HEK293 (cell line): ENCODE data around the gene CACNB4.
A peak's percentile ranks its signal among the peaks of the same experiment; 100 is the strongest.
"Not testable (repeated sequence)": the region's sequence is repeated elsewhere in the genome, so short reads cannot be mapped to it uniquely, and the experiment has no call there.

Experiments used
- CTCF ChIA-PET: fragments of 350-600 bp; formaldehyde crosslinking; extraction: SDS; loops from one replicate; lab custom pipeline; 2021; ENCODE audit warnings: antibody characterized with exemption; lab: Yijun Ruan, JAX
- POLR2A ChIA-PET: fragments of 300-600 bp; formaldehyde crosslinking; extraction: SDS; loops from one replicate; lab custom pipeline; 2020; ENCODE audit warnings: antibody characterized with exemption, inconsistent platforms; lab: Yijun Ruan, JAX
- H3K27ac ChIP-seq: fragments of 200-500 bp; sonication (Bioruptor generic); 2 replicates; pipeline ENCODE4 v1.5.1; 2014; ENCODE audit warnings: low read depth, low read length, control low read depth, inconsistent platforms; ENCODE audit errors: extremely low read depth
- H3K36me3 ChIP-seq, 2 experiments: fragments of 200-500 bp in 1 of 2; sonication (Bioruptor generic) in 1 of 2; 1 replicate in 1 of 2; 2 replicates in 1 of 2; pipeline ENCODE4 v1.5.1; 2014 to 2017; ENCODE audit warnings: inconsistent platforms in 2 of 2, low read length in 2 of 2; ENCODE audit not compliant: control insufficient read depth in 2 of 2, insufficient read depth in 1 of 2
- H3K4me1 ChIP-seq: fragments of 200-500 bp; sonication (Bioruptor generic); 2 replicates; pipeline ENCODE4 v1.5.1; 2014; ENCODE audit warnings: mild to moderate bottlenecking, low read length, inconsistent platforms; ENCODE audit not compliant: control insufficient read depth, insufficient read depth
- H3K4me3 ChIP-seq: 2 replicates; pipeline ENCODE4 v1.5.1; 2011; ENCODE audit warnings: low read depth, mild to moderate bottlenecking, control low read depth, low read length, moderate library complexity
- H3K9me3 ChIP-seq: fragments of 200-500 bp; sonication (Bioruptor generic); 2 replicates; pipeline ENCODE4 v1.5.1; 2014; ENCODE audit warnings: low read depth, low read length, inconsistent platforms; ENCODE audit not compliant: control insufficient read depth, insufficient read depth
- FEZF1 ChIP-seq: fragments of 450-650 bp; formaldehyde crosslinking; IDR thresholded peaks from 2 replicates; pipeline ENCODE4 v1.5.1; 2016; ENCODE audit warnings: missing biosample characterization, missing genetic modification characterization
- HOXD13 ChIP-seq: sonication (generic); formaldehyde crosslinking; IDR thresholded peaks from 2 replicates; pipeline ENCODE4 v1.8.0; 2022; ENCODE audit warnings: missing genetic modification reagents, borderline replicate concordance
- KLF9 ChIP-seq: fragments of 450-650 bp; formaldehyde crosslinking; IDR thresholded peaks from 2 replicates; pipeline ENCODE4 v1.5.1; 2016; ENCODE audit warnings: missing biosample characterization, missing genetic modification characterization, low read depth
- OSR2 ChIP-seq: fragments of 450-650 bp; formaldehyde crosslinking; IDR thresholded peaks from 2 replicates; pipeline ENCODE4 v1.5.1; 2016; ENCODE audit warnings: missing biosample characterization, missing genetic modification characterization
- SP7 ChIP-seq: fragments of 450-650 bp; formaldehyde crosslinking; IDR thresholded peaks from 2 replicates; pipeline ENCODE4 v1.5.1; 2016; ENCODE audit warnings: missing biosample characterization, missing genetic modification characterization
- ZNF302 ChIP-seq: fragments of 450-650 bp; formaldehyde crosslinking; IDR thresholded peaks from 2 replicates; pipeline ENCODE4 v1.5.1; 2016; ENCODE audit warnings: missing biosample characterization, missing genetic modification characterization, low read depth
- ZNF354C ChIP-seq: fragments of 450-650 bp; formaldehyde crosslinking; IDR thresholded peaks from 2 replicates; pipeline ENCODE4 v1.5.1; 2016; ENCODE audit warnings: missing biosample characterization, missing genetic modification characterization, low read depth, borderline replicate concordance
- ZNF48 ChIP-seq: fragments of 450-650 bp; formaldehyde crosslinking; IDR thresholded peaks from 2 replicates; pipeline ENCODE4 v1.5.1; 2016; ENCODE audit warnings: missing biosample characterization, missing genetic modification characterization
- TF ChIP-seq, protein P1 (sequence below): fragments of 450-650 bp; formaldehyde crosslinking; IDR thresholded peaks from 2 replicates; pipeline ENCODE4 v1.5.1; 2016; ENCODE audit warnings: missing biosample characterization, missing genetic modification characterization, low read depth
- TF ChIP-seq, protein P2 (sequence below): fragments of 450-650 bp; formaldehyde crosslinking; IDR thresholded peaks from 2 replicates; pipeline ENCODE4 v1.5.1; 2016; ENCODE audit warnings: missing biosample characterization, missing genetic modification characterization, borderline replicate concordance
- TF ChIP-seq, protein P3 (sequence below): fragments of 450-650 bp; IDR thresholded peaks from 2 replicates; pipeline ENCODE4 v1.5.1; 2018; ENCODE audit warnings: missing biosample characterization, mild to moderate bottlenecking, missing genetic modification characterization

CACNB4 gene

GRCh38 chr2:152024477-152024876 lies 74.4 kb downstream of the CACNB4 start:
- Histone ChIP-seq H3K4me3 (no peak overlapping the region), H3K9me3 (no peaks in the 10 kb centered on the region), H3K27ac (no peak overlapping the region), H3K4me1 (peaks cover 5% of the 10 kb centered on the region), H3K36me3 (no peaks in the 10 kb centered on the region)
- POLR2A ChIA-PET: interaction anchor here (0.6 kb wide), 1 partner anchor 98 kb away, joined by 4 read pairs; no protein-coding TSS in a partner anchor
- TF ChIP-seq HOXD13 (CRISPR knock-in tag) (no peak), ZNF354C (tag by site-specific recombination) (no peak), ZNF48 (tag by site-specific recombination) (no peak), FEZF1 (tag by site-specific recombination) (no peak)
- TF ChIP-seq, protein P1, sequence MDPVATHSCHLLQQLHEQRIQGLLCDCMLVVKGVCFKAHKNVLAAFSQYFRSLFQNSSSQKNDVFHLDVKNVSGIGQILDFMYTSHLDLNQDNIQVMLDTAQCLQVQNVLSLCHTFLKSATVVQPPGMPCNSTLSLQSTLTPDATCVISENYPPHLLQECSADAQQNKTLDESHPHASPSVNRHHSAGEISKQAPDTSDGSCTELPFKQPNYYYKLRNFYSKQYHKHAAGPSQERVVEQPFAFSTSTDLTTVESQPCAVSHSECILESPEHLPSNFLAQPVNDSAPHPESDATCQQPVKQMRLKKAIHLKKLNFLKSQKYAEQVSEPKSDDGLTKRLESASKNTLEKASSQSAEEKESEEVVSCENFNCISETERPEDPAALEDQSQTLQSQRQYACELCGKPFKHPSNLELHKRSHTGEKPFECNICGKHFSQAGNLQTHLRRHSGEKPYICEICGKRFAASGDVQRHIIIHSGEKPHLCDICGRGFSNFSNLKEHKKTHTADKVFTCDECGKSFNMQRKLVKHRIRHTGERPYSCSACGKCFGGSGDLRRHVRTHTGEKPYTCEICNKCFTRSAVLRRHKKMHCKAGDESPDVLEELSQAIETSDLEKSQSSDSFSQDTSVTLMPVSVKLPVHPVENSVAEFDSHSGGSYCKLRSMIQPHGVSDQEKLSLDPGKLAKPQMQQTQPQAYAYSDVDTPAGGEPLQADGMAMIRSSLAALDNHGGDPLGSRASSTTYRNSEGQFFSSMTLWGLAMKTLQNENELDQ (tag by site-specific recombination): no peak
- TF ChIP-seq, protein P2, sequence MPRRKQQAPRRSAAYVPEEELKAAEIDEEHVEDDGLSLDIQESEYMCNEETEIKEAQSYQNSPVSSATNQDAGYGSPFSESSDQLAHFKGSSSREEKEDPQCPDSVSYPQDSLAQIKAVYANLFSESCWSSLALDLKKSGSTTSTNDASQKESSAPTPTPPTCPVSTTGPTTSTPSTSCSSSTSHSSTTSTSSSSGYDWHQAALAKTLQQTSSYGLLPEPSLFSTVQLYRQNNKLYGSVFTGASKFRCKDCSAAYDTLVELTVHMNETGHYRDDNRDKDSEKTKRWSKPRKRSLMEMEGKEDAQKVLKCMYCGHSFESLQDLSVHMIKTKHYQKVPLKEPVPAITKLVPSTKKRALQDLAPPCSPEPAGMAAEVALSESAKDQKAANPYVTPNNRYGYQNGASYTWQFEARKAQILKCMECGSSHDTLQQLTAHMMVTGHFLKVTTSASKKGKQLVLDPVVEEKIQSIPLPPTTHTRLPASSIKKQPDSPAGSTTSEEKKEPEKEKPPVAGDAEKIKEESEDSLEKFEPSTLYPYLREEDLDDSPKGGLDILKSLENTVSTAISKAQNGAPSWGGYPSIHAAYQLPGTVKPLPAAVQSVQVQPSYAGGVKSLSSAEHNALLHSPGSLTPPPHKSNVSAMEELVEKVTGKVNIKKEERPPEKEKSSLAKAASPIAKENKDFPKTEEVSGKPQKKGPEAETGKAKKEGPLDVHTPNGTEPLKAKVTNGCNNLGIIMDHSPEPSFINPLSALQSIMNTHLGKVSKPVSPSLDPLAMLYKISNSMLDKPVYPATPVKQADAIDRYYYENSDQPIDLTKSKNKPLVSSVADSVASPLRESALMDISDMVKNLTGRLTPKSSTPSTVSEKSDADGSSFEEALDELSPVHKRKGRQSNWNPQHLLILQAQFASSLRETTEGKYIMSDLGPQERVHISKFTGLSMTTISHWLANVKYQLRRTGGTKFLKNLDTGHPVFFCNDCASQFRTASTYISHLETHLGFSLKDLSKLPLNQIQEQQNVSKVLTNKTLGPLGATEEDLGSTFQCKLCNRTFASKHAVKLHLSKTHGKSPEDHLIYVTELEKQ (tag by site-specific recombination): no peak
- TF ChIP-seq, protein P3, sequence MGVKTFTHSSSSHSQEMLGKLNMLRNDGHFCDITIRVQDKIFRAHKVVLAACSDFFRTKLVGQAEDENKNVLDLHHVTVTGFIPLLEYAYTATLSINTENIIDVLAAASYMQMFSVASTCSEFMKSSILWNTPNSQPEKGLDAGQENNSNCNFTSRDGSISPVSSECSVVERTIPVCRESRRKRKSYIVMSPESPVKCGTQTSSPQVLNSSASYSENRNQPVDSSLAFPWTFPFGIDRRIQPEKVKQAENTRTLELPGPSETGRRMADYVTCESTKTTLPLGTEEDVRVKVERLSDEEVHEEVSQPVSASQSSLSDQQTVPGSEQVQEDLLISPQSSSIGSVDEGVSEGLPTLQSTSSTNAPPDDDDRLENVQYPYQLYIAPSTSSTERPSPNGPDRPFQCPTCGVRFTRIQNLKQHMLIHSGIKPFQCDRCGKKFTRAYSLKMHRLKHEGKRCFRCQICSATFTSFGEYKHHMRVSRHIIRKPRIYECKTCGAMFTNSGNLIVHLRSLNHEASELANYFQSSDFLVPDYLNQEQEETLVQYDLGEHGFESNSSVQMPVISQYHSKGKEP (tag by site-specific recombination): no peak
- CTCF ChIA-PET: interaction anchor here (0.5 to 3.3 kb wide), 34 partner anchors 12 to 1185 kb away, joined by 3 to 20 read pairs (median 5); partner anchors contain the start of gene STAM2

GRCh38 chr2:152022090-152022489 lies 76.8 kb downstream of the CACNB4 start:
- TF ChIP-seq OSR2 (tag by site-specific recombination): peak; percentile 11; the same call in 1 of the 2 replicates
- TF ChIP-seq SP7 (tag by site-specific recombination): peak; percentile 32; the same call in 1 of the 2 replicates
- TF ChIP-seq KLF9: no peak
- TF ChIP-seq ZNF302 (tag by site-specific recombination): no peak
- ChIA-PET POLR2A (no interaction called here), CTCF (interaction anchor here (0.8 kb wide), 1 partner anchor 351 kb away, joined by 3 read pairs; no protein-coding TSS in a partner anchor)
- H3K36me3 ChIP-seq: no peaks in the 10 kb centered on the region
- no peak overlapping the region for H3K4me3 ChIP-seq
- H3K9me3 ChIP-seq: no peaks in the 10 kb centered on the region
- no peak overlapping the region for H3K27ac ChIP-seq
- H3K4me1 ChIP-seq: no peaks in the 10 kb centered on the region

- POLR2A ChIA-PET, H3K4me3 ChIP-seq, H3K36me3 ChIP-seq, H3K4me1 ChIP-seq, H3K27ac ChIP-seq, H3K9me3 ChIP-seq: not testable (repeated sequence)
- CTCF ChIA-PET: interaction anchor here (0.6 to 0.8 kb wide), 2 partner anchors 26 to 494 kb away, joined by 3 read pairs; no protein-coding TSS in a partner anchor
Observed at GRCh38 chr2:152021001-152021400, 77.8 kb downstream of the CACNB4 start.
